PFSK-1 (cell line): ENCODE measurements around the gene ZNF664.

ENCODE experiments used
- FOXP2 ChIP-seq: optimal IDR thresholded peaks from 2 replicates; pipeline ENCODE3; 2011; ENCODE audit warnings: borderline replicate concordance, control low read depth, inconsistent platforms; ENCODE audit not compliant: insufficient read depth; ENCODE audit errors: extremely low read length, extremely low read depth
- POLR2AphosphoS5 ChIP-seq: IDR thresholded peaks from 2 replicates; pipeline ENCODE4 v1.6.1; 2012; ENCODE audit warnings: low read depth, mild to moderate bottlenecking, control low read depth, low read length, moderate library complexity
- REST ChIP-seq, 2 experiments: IDR thresholded peaks; 2 replicates each; pipeline versions ENCODE4 v1.6.1 to v1.8.0; 2011 to 2012; ENCODE audit warnings: low read depth in 2 of 2, low read length in 2 of 2, control low read depth in 1 of 2, inconsistent platforms in 1 of 2, mild to moderate bottlenecking in 1 of 2, moderate library complexity in 1 of 2; ENCODE audit not compliant: insufficient read depth in 1 of 2
- SIN3A ChIP-seq: IDR thresholded peaks from 2 replicates; pipeline ENCODE4 v1.6.1; 2012; ENCODE audit warnings: mild to moderate bottlenecking, low read length, moderate library complexity, borderline replicate concordance; ENCODE audit not compliant: insufficient read depth
- TAF1 ChIP-seq: IDR thresholded peaks from 2 replicates; pipeline ENCODE4 v1.6.1; 2012; ENCODE audit warnings: low read length, control low read depth, borderline replicate concordance; ENCODE audit not compliant: insufficient read depth

The ZNF664 gene

GRCh38 chr12:124025661-124026060 is 52.6 kb downstream of the ZNF664 start:
- TF ChIP-seq TAF1 (no peak), FOXP2 (no peak), POLR2AphosphoS5 (no peak), SIN3A (no peak), REST (IDR thresholded peaks at IDR 0.05; ENCODE audit: insufficient read depth in 1 of 2, low read depth in 2 of 2, low read length in 2 of 2) (no peak)

GRCh38 chr12:124026755-124027745 is 54.0 kb downstream of the ZNF664 start:
- no peak for TF ChIP-seq POLR2AphosphoS5
- TF ChIP-seq REST (IDR thresholded peaks at IDR 0.05; ENCODE audit: insufficient read depth in 1 of 2, low read depth in 2 of 2, low read length in 2 of 2): no peak
- no peak for TF ChIP-seq TAF1
- no peak for TF ChIP-seq FOXP2
- TF ChIP-seq SIN3A: no peak

GRCh38 chr12:124027753-124028554 is 54.9 kb downstream of the ZNF664 start:
- no peak for TF ChIP-seq REST (IDR thresholded peaks at IDR 0.05; ENCODE audit: insufficient read depth in 1 of 2, low read depth in 2 of 2, low read length in 2 of 2)
- TF ChIP-seq SIN3A: no peak
- no peak for TF ChIP-seq POLR2AphosphoS5
- TF ChIP-seq FOXP2: no peak
- no peak for TF ChIP-seq TAF1

GRCh38 chr12:124028555-124028925 is 55.5 kb downstream of the ZNF664 start:
- TF ChIP-seq SIN3A (no peak), FOXP2 (no peak), REST (IDR thresholded peaks at IDR 0.05; ENCODE audit: insufficient read depth in 1 of 2, low read depth in 2 of 2, low read length in 2 of 2) (no peak), TAF1 (no peak), POLR2AphosphoS5 (no peak)
